HG02970 (cell line): Measurements from ENCODE around the gene CCDC170.

ENCODE experiments used
- ATAC-seq: cut with Tn5 transposase; IDR thresholded peaks from one replicate; pipeline ENCODE4 v1.9.1; 2021; ENCODE audit warnings: mild to moderate bottlenecking, moderate library complexity, moderate number of reproducible peaks; ENCODE audit not compliant: unreplicated experiment, low FRiP score

The CCDC170 gene

GRCh38 chr6:151609146-151609902 is 115.5 kb downstream of the CCDC170 start:
- no peak for ATAC-seq

- no peak for ATAC-seq
Measured at GRCh38 chr6:151610326-151610725, 116.5 kb downstream of the CCDC170 start.

- no peak for ATAC-seq
Measured at GRCh38 chr6:151614630-151615029, 120.8 kb downstream of the CCDC170 start.

GRCh38 chr6:151616091-151616513 is 122.3 kb downstream of the CCDC170 start:
- no peak for ATAC-seq

- no peak for ATAC-seq
Measured at GRCh38 chr6:151616600-151616999, 122.8 kb downstream of the CCDC170 start.

- ATAC-seq: no peak
Measured at GRCh38 chr6:151617539-151617938, 123.7 kb downstream of the CCDC170 start.

GRCh38 chr6:151618717-151619116 is 124.9 kb downstream of the CCDC170 start:
- no peak for ATAC-seq

- ATAC-seq: no peak
Measured at GRCh38 chr6:151620179-151620578, 126.4 kb downstream of the CCDC170 start.

GRCh38 chr6:151624071-151624470 is 130.3 kb downstream of the CCDC170 start:
- ATAC-seq: no peak

GRCh38 chr6:151624481-151624880 is 130.7 kb downstream of the CCDC170 start:
- no peak for ATAC-seq

GRCh38 chr6:151624900-151625536 is 131.2 kb downstream of the CCDC170 start:
- no peak for ATAC-seq

- no peak for ATAC-seq
Measured at GRCh38 chr6:151627689-151628444, 134.1 kb downstream of the CCDC170 start.

GRCh38 chr6:151629791-151630190 is 136.0 kb downstream of the CCDC170 start:
- ATAC-seq: no peak

- ATAC-seq: no peak
Measured at GRCh38 chr6:151630387-151630786, 136.6 kb downstream of the CCDC170 start.

- no peak for ATAC-seq
Measured at GRCh38 chr6:151630991-151631655, 137.3 kb downstream of the CCDC170 start.

- no peak for ATAC-seq
Measured at GRCh38 chr6:151632415-151632987, 138.7 kb downstream of the CCDC170 start.

GRCh38 chr6:151633526-151634335 is 139.9 kb downstream of the CCDC170 start:
- no peak for ATAC-seq

GRCh38 chr6:151634336-151634720 is 140.5 kb downstream of the CCDC170 start:
- no peak for ATAC-seq

GRCh38 chr6:151635741-151636140 is 141.9 kb downstream of the CCDC170 start:
- ATAC-seq: no peak

GRCh38 chr6:151637814-151638213 is 144.0 kb downstream of the CCDC170 start:
- no peak for ATAC-seq
